Heart right ventricle (tissue), 16 donors: ENCODE data around the gene PERCC1. TPM values are rescaled to one million over a fixed set of nuclear protein-coding genes. Genes with fewer than 3 reads are reported as not detected.
"Not testable (repeated sequence)": the region's sequence is repeated elsewhere in the genome, so short reads cannot be mapped to it uniquely, and the experiment has no call there.

Source experiments
- ATAC-seq, 8 donors: fragments of 200-7000 bp; cut with Tn5 transposase; one replicate each; pipeline ENCODE4 v1.9.1; 2020; ENCODE audit warnings: mild to moderate bottlenecking in 8 of 8, moderate library complexity in 8 of 8, moderate number of reproducible peaks in 1 of 8
- DNase-seq, 2 donors: peaks; one replicate each; pipeline ENCODE4 v3.0.0-alpha.2; 2020
- H3K27ac ChIP-seq, 10 donors: fragments of 200-600 bp; sonication (generic) in 2 of 10; one replicate each; pipeline versions ENCODE4 v1.5.0 to v1.8.0; 2020 to 2022; ENCODE audit warnings: mild to moderate bottlenecking in 3 of 10
- H3K27me3 ChIP-seq, 7 donors: fragments of 200-600 bp; one replicate each; pipeline ENCODE4 v1.8.0; 2021 to 2022; ENCODE audit warnings: mild to moderate bottlenecking in 2 of 7
- H3K36me3 ChIP-seq, 9 donors: fragments of 200-600 bp; sonication (generic) in 1 of 9; one replicate each; pipeline versions ENCODE4 v1.5.0 to v1.8.0; 2020 to 2022; ENCODE audit warnings: mild to moderate bottlenecking in 2 of 9
- H3K4me1 ChIP-seq, 9 donors: fragments of 200-600 bp; sonication (generic) in 1 of 9; one replicate each; pipeline versions ENCODE4 v1.5.0 to v1.8.0; 2020 to 2022; ENCODE audit warnings: mild to moderate bottlenecking in 4 of 9
- H3K4me3 ChIP-seq, 10 donors: fragments of 200-600 bp; sonication (generic) in 2 of 10; one replicate each; pipeline versions ENCODE4 v1.5.0 to v1.8.0; 2020 to 2022; ENCODE audit warnings: mild to moderate bottlenecking in 7 of 10, moderate library complexity in 2 of 10
- H3K9me3 ChIP-seq, 11 donors: fragments of 200-600 bp in 10 of 11; sonication (generic) in 2 of 11; one replicate each; pipeline versions ENCODE4 v1.5.0 to v1.8.0; 2013 to 2022; ENCODE audit warnings: mild to moderate bottlenecking in 2 of 11, control low read depth in 1 of 11, moderate library complexity in 1 of 11
- CTCF ChIP-seq, 9 donors: fragments of 200-600 bp; sonication (generic) in 2 of 9; IDR thresholded peaks; one replicate each; pipeline versions ENCODE4 v1.5.0 to v1.8.0; 2021 to 2022; ENCODE audit warnings: antibody characterized with exemption in 9 of 9, mild to moderate bottlenecking in 5 of 9, moderate library complexity in 1 of 9
- WGBS, 2 donors: extraction: QIAGEN DNeasy Blood & Tissue Kit; methylation state at CpG; one replicate each; pipeline ENCODE4 v1.1.7; 2013; ENCODE audit warnings: inconsistent platforms in 1 of 2; 5-methylcytosine and 5-hydroxymethylcytosine counted together
- intact Hi-C, 10 donors: fragments of 100-400 bp; cut with DNase I; formaldehyde crosslinking; loops; one replicate each; pipeline versions ENCODE4 v1.11.1 to v1.14.2; 2022
- polyA plus RNA-seq, 2 donors: library from polyadenylated mRNA; stranded (reverse); fragments of 200-250 nt; gene quantifications; one replicate each; pipeline ENCODE4 v1.2.3, GENCODE V29; 2013
- total RNA-seq, 10 donors: library from RNA; stranded (reverse); fragmentation: NEBNext Ultra II Directional in 3 of 10; extraction: Animal tissue kit (Norgen Biotek cat#: 25700) in 3 of 10; gene quantifications; one replicate each; pipeline versions ENCODE4 v1.2.1 to v1.2.4, GENCODE V29; 2021 to 2023
- donor health status: Arrhythmogenic right ventricular cardiomyopathy.
- donor health status: ischemic (EF 13 %, LVEDD 7.1; RV severe dilation, severe dysfunction).
- donor health status: healthy with polysubstance abuse.
- donor health status: DM: no; HTN: yes; CAD: no.
- donor health status: DM: no; HTN: no; CAD: no.
- donor health status: ischemic (EF 25% LVEDD 6.9; RV normal size, moderate dysfunction).
- donor health status: ischemic (EF 25% LVEDD 5.7; RV mildly dilated, moderate dysfunction).
- donor health status: healthy.
- donor health status: DM: yes; HTN: yes; CAD: no.
- donor health status: Ischemic cardiomyopathy.
- donor health status: ischemic (EF 35%, LVEDD 5.7; RV mildly dilated, moderate dysfunction).
- donor health status: nonischemic (EF 11% LVEDD 7.7; RV severe dilation, severe dysfunction).
- donor health status: DM: yes; HTN: yes; CAD: no.
- donor health status: PGD.
- donor health status: ischemic (EF 29% LVEDD 5.4; RV normal size, mild dysfunction).
- donor health status: nonischemic (EF 23%, LVEDD 6.1; RV moderate dilation, normal function).

Gene PERCC1
- total and polyA plus RNA-seq, 12 donors: 0.04 to 0.61 (median 0.47) TPM; not detected in 6

GRCh38 chr16:1477033-1477432, 46.2 kb downstream of the PERCC1 start:
- WGBS, 2 donors: 90 to 91% methylated on average over 10 of the region's 10 CpGs
- Histone ChIP-seq H3K4me3 (no peak overlapping the region), H3K27me3 (no peaks in the 10 kb centered on the region), H3K4me1 (peaks cover 5 to 31% (median 23%) of the 10 kb centered on the region in 9 donors), H3K36me3 (no peaks in the 10 kb centered on the region), H3K27ac (no peak overlapping the region), H3K9me3 (no peaks in the 10 kb centered on the region)
- ATAC-seq: no peak
- no peak for TF ChIP-seq CTCF (IDR thresholded peaks at IDR 0.05)
- DNase-seq: no peak
- intact Hi-C loops: loop anchor here in 2 of 10 donors (10.0 kb wide), 2 partner anchors 52 to 62 kb away; partner anchors contain the start of genes UNKL (in 1 of the 2) and UQCC4 (in 1 of the 2)

- not testable (repeated sequence) for DNase-seq, H3K27ac ChIP-seq, H3K27me3 ChIP-seq, H3K9me3 ChIP-seq, H3K36me3 ChIP-seq, H3K4me3 ChIP-seq, ATAC-seq
- peaks cover 3 to 19% (median 13%) of the 10 kb centered on the region in 9 donors for H3K4me1 ChIP-seq
- intact Hi-C loops: loop anchor here in 2 of 10 donors (10.0 kb wide), 2 partner anchors 54 to 64 kb away; partner anchors contain the start of genes UNKL (in 1 of the 2) and UQCC4 (in 1 of the 2)
- WGBS, 2 donors: 93 to 96% methylated on average over 9 of the region's 9 CpGs
These were observed 48.1 kb downstream of the PERCC1 start for GRCh38 chr16:1478937-1479336.

GRCh38 chr16:1481906-1482835, 51.3 kb downstream of the PERCC1 start:
- no peak for DNase-seq
- H3K27me3 ChIP-seq: no peaks in the 10 kb centered on the region
- no peak overlapping the region for H3K27ac ChIP-seq
- H3K9me3 ChIP-seq: no peaks in the 10 kb centered on the region
- no peak for ATAC-seq
- WGBS, 2 donors: 81 to 83% methylated on average over 28 of the region's 28 CpGs
- no peak for TF ChIP-seq CTCF (IDR thresholded peaks at IDR 0.05)
- no peaks in the 10 kb centered on the region for H3K36me3 ChIP-seq
- H3K4me3 ChIP-seq: no peak overlapping the region
- intact Hi-C loops: no loop called here
- H3K4me1 ChIP-seq: peaks cover 0 to 12% (median 0%) of the 10 kb centered on the region in 9 donors

Other genes starting within 250 kb of the PERCC1 start
- under 1 TPM in 1 of 10 donors, not detected in 9; 0.37 TPM for gene TPSG1, start 205.8 kb upstream of the PERCC1 start, total RNA-seq
- under 1 TPM in 1 of 2 donors, not detected in 1; 0.06 TPM for gene TPSG1, start 205.8 kb upstream of the PERCC1 start, polyA plus RNA-seq
- gene TPSB2, start 200.9 kb upstream of the PERCC1 start, total RNA-seq: 1 to 10 TPM in 7 of 10 donors, under 1 TPM in 3; 0.33 to 5.2 (median 1.8) TPM
- 1 to 10 TPM; 1.7 to 6.4 TPM for gene TPSB2, start 200.9 kb upstream of the PERCC1 start, polyA plus RNA-seq
- gene TPSAB1, start 190.4 kb upstream of the PERCC1 start, total RNA-seq: 10 to 100 TPM in 1 of 10 donors, 1 to 10 TPM in 7, under 1 TPM in 2; 0.53 to 11.4 (median 2.2) TPM
- 1 to 10 TPM; 1.5 to 5.8 TPM for gene TPSAB1, start 190.4 kb upstream of the PERCC1 start, polyA plus RNA-seq
- under 1 TPM in 3 of 10 donors, not detected in 7; 0.28 to 0.44 (median 0.33) TPM for gene TPSD1, start 175.0 kb upstream of the PERCC1 start, total RNA-seq
- gene TPSD1, start 175.0 kb upstream of the PERCC1 start, polyA plus RNA-seq: under 1 TPM; 0.12 to 0.51 TPM
- gene UBE2I, start 121.4 kb upstream of the PERCC1 start, total RNA-seq: 10 to 100 TPM; 70.6 to 99.8 (median 84.6) TPM
- 10 to 100 TPM; 63.1 to 76.4 TPM for gene UBE2I, start 121.4 kb upstream of the PERCC1 start, polyA plus RNA-seq
- 1 to 10 TPM in 9 of 10 donors, under 1 TPM in 1; 0.37 to 3.8 (median 2.0) TPM for gene BAIAP3, start 97.4 kb upstream of the PERCC1 start, total RNA-seq
- gene BAIAP3, start 97.4 kb upstream of the PERCC1 start, polyA plus RNA-seq: 1 to 10 TPM; 1.4 to 6.8 TPM
- 10 to 100 TPM; 41.5 to 63.6 (median 56.0) TPM for gene TSR3, start 79.2 kb upstream of the PERCC1 start, total RNA-seq
- gene TSR3, start 79.2 kb upstream of the PERCC1 start, polyA plus RNA-seq: 10 to 100 TPM; 43.7 to 83.4 TPM
- gene GNPTG, start 79.1 kb upstream of the PERCC1 start, total RNA-seq: 10 to 100 TPM; 24.8 to 43.4 (median 29.9) TPM
- gene GNPTG, start 79.1 kb upstream of the PERCC1 start, polyA plus RNA-seq: 10 to 100 TPM; 44.5 to 56.3 TPM
- 10 to 100 TPM in 7 of 10 donors, 1 to 10 TPM in 3; 6.8 to 20.4 (median 11.4) TPM for gene UNKL, start 16.4 kb upstream of the PERCC1 start, total RNA-seq
- gene UNKL, start 16.4 kb upstream of the PERCC1 start, polyA plus RNA-seq: 10 to 100 TPM in 1 of 2 donors, 1 to 10 TPM in 1; 3.3 to 11.6 TPM
- 10 to 100 TPM in 9 of 10 donors, 1 to 10 TPM in 1; 7.8 to 14.9 (median 12.5) TPM for gene UQCC4, start 10.3 kb upstream of the PERCC1 start, total RNA-seq
- gene UQCC4, start 10.3 kb upstream of the PERCC1 start, polyA plus RNA-seq: 10 to 100 TPM in 1 of 2 donors, 1 to 10 TPM in 1; 9.0 to 30.5 TPM
- gene CCDC154, start 13.5 kb downstream of the PERCC1 start, total RNA-seq: 1 to 10 TPM in 4 of 10 donors, under 1 TPM in 6; 0.17 to 2.7 (median 0.75) TPM
- 1 to 10 TPM in 1 of 2 donors, under 1 TPM in 1; 0.49 to 5.9 TPM for gene CCDC154, start 13.5 kb downstream of the PERCC1 start, polyA plus RNA-seq
- 10 to 100 TPM; 29.9 to 60.1 (median 35.1) TPM for gene CLCN7, start 44.0 kb downstream of the PERCC1 start, total RNA-seq
- gene CLCN7, start 44.0 kb downstream of the PERCC1 start, polyA plus RNA-seq: 10 to 100 TPM; 29.5 to 60.6 TPM
- gene PTX4, start 57.9 kb downstream of the PERCC1 start, total RNA-seq: not detected
- not detected for gene PTX4, start 57.9 kb downstream of the PERCC1 start, polyA plus RNA-seq
- gene TELO2, start 62.3 kb downstream of the PERCC1 start, total RNA-seq: 10 to 100 TPM; 14.5 to 22.0 (median 19.7) TPM
- 10 to 100 TPM; 27.4 to 50.5 TPM for gene TELO2, start 62.3 kb downstream of the PERCC1 start, polyA plus RNA-seq
- 10 to 100 TPM; 10.7 to 24.4 (median 18.1) TPM for gene TMEM204, start 102.6 kb downstream of the PERCC1 start, total RNA-seq
- gene TMEM204, start 102.6 kb downstream of the PERCC1 start, polyA plus RNA-seq: 10 to 100 TPM; 37.5 to 49.9 TPM
- gene IFT140, start 181.0 kb downstream of the PERCC1 start, total RNA-seq: 10 to 100 TPM in 2 of 10 donors, 1 to 10 TPM in 8; 4.7 to 11.9 (median 8.0) TPM
- 1 to 10 TPM; 6.8 to 9.2 TPM for gene IFT140, start 181.0 kb downstream of the PERCC1 start, polyA plus RNA-seq
- gene CRAMP1, start 181.3 kb downstream of the PERCC1 start, total RNA-seq: 10 to 100 TPM in 8 of 10 donors, 1 to 10 TPM in 2; 9.5 to 13.8 (median 10.7) TPM
- gene CRAMP1, start 181.3 kb downstream of the PERCC1 start, polyA plus RNA-seq: 10 to 100 TPM in 1 of 2 donors, 1 to 10 TPM in 1; 3.2 to 10.0 TPM
- 10 to 100 TPM; 20.2 to 57.5 (median 32.2) TPM for gene JPT2, start 247.2 kb downstream of the PERCC1 start, total RNA-seq
- gene JPT2, start 247.2 kb downstream of the PERCC1 start, polyA plus RNA-seq: 10 to 100 TPM; 10.0 to 38.1 TPM